MV-4-11 (cell line): ENCODE results near the gene SLC25A30.
A peak's percentile ranks its signal among the peaks of the same experiment; 100 is the strongest.
"Not testable (repeated sequence)": the region's sequence is repeated elsewhere in the genome, so short reads cannot be mapped to it uniquely, and the experiment has no call there.

ENCODE experiments used
- DNase-seq: peaks from one replicate; lab custom pipeline; 2025; lab: John Stamatoyannopoulos, UW

The SLC25A30 gene

DNA sequence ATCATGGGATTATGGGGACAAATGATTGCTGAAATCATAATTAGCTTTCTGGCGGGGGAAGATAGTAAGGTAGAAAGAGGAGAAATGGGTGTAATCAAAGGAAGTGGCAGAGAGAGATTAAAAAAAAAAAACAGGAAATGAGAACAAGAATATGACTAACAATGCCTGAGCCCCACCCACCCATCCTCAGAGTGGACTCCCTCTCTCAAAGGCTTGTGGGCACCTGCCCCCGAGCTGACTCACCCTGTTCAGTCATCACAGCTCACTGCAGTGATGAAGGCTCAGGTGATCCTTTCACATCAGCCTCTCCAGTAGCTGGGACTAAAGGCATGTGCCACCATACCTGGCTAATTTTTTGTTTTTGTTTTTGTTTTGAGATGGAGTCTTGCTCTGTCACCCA is 50.8 kb downstream of the SLC25A30 start:
- DNase-seq = peak; percentile 91

GRCh38 chr13:45365558-45365885 is 52.7 kb downstream of the SLC25A30 start:
- DNase-seq = no peak

- no peak for DNase-seq
Observed at GRCh38 chr13:45364876-45365557, 53.2 kb downstream of the SLC25A30 start.

- DNase-seq = peak; percentile 74
Observed at GRCh38 chr13:45362939-45363338, 55.2 kb downstream of the SLC25A30 start.

GRCh38 chr13:45361596-45362206 is 56.5 kb downstream of the SLC25A30 start:
- no peak for DNase-seq

DNA sequence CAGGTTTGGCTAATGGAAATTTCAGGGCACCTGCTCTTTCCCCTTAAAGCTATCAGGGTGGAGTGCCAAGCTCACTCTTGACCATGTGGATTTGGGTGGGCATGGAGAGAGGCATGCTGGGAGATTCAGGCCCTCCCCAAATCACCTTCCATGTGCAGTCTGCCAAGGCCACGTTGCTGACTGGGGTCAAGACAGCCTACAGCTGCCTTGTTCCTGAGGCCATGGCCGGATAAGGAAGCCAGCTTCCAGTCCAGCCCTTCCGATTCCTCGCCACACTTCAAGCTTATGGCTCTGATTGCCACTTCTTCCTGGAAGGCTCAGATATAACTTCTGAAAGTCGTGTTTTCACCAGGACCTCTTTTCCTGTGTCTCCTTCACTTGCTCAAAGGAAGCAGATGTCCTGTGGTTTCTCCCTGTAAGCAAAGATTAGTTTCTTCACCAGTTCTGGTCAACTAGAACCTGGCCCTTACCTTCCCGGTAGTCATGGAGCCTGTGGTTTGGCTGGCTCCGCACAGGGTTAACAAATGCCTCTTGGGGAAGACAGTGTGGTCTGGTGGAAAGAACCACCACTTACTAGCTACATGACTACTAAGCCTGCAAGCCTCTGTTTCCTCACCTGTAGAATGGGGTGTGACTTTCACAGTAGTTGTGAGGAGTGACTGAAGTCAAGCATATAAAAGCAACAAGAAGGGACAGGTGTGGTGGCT is 61.1 kb downstream of the SLC25A30 start:
- DNase-seq = peak; percentile 58

DNA sequence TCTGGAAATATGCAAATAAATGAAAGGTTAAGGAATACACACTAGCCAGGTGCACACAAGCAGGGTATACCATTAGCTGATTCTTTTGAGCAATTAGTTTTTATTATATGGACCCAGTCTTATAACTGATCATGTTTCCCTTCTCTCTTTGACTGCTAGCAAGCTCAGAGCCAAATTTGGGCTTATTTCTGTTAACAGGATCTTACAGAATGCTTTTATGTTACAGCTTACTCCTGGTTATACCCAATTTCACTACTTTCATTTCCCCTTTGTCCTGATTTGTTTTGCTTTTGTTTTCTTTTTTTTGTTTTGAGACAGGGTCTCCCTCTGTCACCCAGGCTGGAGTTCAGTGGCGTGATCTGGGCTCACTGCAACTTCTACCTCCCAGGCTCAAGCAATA is 64.3 kb downstream of the SLC25A30 start:
- DNase-seq = peak; percentile 43

DNA sequence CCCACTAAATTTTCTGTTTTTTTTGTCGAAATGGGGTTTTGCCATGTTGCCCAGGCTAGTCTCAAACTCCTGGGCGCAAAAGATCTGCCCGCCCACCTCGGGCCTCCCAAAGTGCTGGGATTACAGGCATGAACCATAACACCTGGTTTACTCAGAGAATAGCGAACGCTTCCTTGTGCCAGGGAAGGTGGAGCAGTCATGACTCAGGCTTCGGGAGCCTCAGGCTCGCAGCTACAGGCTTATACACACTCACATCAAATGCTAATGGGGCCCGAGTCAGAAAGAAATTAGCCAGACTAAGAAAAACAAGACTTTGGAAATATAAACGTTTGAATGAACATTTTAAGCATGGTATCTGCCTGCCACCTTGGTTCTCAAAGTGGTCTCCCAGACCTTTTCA is 66.1 kb downstream of the SLC25A30 start:
- no peak for DNase-seq

- DNase-seq = no peak
Observed at GRCh38 chr13:45350152-45350551, 68.0 kb downstream of the SLC25A30 start.

GRCh38 chr13:45349438-45349837 is 68.7 kb downstream of the SLC25A30 start:
- DNase-seq = peak; percentile 44

GRCh38 chr13:45344064-45344463 is 74.1 kb downstream of the SLC25A30 start:
- DNase-seq = not testable (repeated sequence)
